HEK293T (cell line): ENCODE data around the gene NDUFB8.

Experiments used
- FOXA1 ChIP-seq: fragments of 450-650 bp; IDR thresholded peaks from 2 replicates; pipeline ENCODE4 v1.6.1; 2016; ENCODE audit warnings: mild to moderate bottlenecking
- TF ChIP-seq, protein P1 (sequence below): fragments of 450-650 bp; IDR thresholded peaks from 2 replicates; pipeline ENCODE4 v1.6.1; 2016

DNA sequence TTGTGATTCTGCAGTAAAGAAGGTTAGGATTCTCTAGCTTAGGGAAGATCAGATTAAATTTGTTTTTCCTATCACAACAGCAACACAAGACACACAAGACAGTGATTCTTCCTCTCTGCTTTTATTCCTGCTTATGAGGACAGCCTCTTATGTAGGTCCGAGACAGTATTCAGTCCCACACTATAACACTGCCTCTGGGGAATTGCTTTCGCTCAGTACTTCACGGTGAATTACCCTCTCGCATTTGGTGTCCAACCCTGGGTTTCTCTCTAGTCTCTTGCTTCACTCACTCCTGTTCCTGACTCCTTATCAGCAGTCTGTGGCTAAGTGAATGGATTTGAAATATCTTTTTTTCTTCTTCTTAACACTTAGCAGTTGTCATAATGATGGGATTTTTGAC, 7.8 kb upstream of the NDUFB8 start:
- TF ChIP-seq, protein P1, sequence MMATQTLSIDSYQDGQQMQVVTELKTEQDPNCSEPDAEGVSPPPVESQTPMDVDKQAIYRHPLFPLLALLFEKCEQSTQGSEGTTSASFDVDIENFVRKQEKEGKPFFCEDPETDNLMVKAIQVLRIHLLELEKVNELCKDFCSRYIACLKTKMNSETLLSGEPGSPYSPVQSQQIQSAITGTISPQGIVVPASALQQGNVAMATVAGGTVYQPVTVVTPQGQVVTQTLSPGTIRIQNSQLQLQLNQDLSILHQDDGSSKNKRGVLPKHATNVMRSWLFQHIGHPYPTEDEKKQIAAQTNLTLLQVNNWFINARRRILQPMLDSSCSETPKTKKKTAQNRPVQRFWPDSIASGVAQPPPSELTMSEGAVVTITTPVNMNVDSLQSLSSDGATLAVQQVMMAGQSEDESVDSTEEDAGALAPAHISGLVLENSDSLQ = no peak
- TF ChIP-seq FOXA1 = no peak
